22Rv1 (cell line): Measurements from ENCODE around the gene NARF.
"Not testable (repeated sequence)": the region's sequence is repeated elsewhere in the genome, so short reads cannot be mapped to it uniquely, and the experiment has no call there.

Experiments used
- H3K27ac ChIP-seq: fragments of 450-650 bp; 2 replicates; pipeline ENCODE4 v1.5.1; 2017
- CTCF ChIP-seq: fragments of 450-650 bp; IDR thresholded peaks from 2 replicates; pipeline ENCODE4 v1.5.1; 2017; ENCODE audit warnings: mild to moderate bottlenecking
- ZFX ChIP-seq: fragments of 450-650 bp; IDR thresholded peaks from 2 replicates; pipeline ENCODE4 v1.6.1; 2017; ENCODE audit warnings: antibody characterized with exemption, borderline replicate concordance

NARF gene

GRCh38 chr17:82458179-82458884 is at the start of gene NARF:
NARF (plus strand) TSS chr17:82458741; CDS start chr17:82458804, 63 bp downstream.
- TF ChIP-seq ZFX = no peak
- no peak for TF ChIP-seq CTCF
- peak within 1 kb of the TSS; percentile 99 for H3K27ac ChIP-seq

DNA sequence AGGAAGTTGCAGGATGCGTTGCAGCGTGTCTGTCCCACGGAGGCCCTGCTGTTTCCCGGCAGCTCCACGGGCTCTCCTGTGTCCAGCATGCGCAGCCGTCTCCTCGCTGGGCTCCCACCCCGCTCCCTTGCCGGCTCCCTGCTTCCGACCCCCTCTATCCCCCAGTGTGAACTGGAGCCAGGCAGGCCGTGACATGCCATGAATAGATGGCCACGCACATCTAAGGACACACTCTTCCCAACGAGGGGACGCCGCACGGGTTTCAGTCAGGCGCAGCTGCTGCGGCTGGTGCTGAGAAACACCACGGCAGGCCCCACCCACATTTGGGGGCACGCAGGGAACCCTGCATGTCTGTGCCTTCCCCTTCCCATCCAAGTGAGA is 49.6 kb upstream of the NARF start:
- no peak for TF ChIP-seq CTCF
- TF ChIP-seq ZFX = no peak
- H3K27ac ChIP-seq = no peak overlapping the region

DNA sequence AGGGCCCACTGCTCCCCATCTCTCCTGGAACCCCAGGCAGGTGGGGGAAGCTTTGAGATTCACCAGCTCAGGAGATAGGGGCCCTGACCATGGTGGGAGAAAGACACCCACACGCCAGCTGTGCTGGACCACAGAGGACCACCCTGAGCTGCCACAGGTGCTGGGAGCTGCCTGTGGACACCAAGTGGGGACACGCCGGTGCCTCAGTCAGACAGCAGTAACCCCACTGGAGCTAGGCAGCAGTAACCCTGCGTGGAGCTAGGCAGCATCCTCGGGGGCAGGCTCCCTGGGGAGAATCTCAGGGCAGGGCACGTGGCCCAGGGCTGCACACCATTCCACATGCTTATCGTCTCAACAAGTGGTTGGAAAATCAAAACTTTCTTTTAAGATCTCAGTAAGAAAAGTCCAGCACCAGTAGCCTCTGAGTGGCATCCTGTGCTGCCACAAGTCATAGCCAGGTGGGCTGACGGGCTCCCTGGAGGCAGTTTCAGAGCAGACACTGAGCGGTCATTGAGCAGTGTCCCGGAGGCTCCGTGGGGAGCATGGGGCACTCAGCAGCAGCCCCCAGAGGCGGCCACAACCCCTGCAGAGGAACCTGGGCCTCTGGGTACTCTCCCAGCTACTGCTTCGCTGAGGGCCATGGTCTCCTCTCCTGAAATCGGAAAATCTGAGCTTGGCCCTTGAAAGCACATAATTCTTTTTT is 48.4 kb upstream of the NARF start:
- no peak for TF ChIP-seq CTCF
- TF ChIP-seq ZFX = no peak
- H3K27ac ChIP-seq = no peak overlapping the region

GRCh38 chr17:82411396-82412053 is 47.0 kb upstream of the NARF start:
- no peak for TF ChIP-seq ZFX
- no peak for TF ChIP-seq CTCF
- no peak overlapping the region for H3K27ac ChIP-seq

GRCh38 chr17:82412081-82412480 is 46.5 kb upstream of the NARF start:
- H3K27ac ChIP-seq = not testable (repeated sequence)

DNA sequence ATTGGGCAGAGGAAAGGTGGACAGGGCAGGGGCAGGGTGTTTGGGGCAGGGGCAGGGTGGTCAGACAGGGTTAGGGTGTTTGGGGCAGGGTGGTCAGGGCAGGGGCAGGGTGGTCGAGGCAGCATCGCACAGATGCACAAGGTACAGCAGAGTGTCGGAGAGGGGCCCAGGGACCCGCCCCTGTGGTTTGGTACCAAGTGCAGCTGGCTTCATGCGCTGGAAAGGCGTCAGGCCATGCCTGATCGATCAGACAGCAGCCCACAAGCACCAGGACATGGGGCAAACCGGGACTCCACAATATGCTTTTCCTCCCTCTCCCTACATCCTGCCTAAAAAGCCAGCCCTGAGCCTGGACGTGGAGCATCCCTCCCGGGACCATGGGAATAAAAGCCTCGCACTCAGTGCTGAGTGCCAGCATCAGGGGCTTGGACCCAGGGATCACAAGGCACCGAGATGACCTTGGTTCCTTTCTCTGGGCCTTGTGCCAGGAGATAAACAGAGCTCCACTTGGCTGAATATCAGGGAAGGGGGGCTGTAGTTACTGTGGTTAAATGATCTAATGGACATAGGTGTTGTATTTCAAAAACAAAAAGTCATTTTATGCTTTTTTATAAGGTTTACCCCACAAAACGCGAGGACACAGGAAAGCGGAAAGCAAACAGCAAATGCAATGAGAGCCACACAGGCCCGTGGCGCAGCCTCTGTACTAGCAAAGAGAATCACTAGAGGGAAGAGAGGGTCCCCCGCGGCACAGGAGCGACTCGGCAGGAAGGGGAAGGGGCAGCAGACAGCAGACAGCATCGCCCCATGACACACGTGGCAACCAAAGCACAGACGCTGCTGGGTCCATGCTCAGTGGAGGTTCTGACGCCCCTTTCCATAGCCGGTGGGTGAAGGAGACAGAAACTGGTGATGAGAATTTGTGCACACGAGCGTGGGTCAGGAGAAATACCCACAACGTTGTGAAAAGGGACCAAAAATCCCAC is 45.7 kb upstream of the NARF start:
- TF ChIP-seq ZFX = no peak
- no peak for TF ChIP-seq CTCF
- H3K27ac ChIP-seq = no peak overlapping the region
